M059J (cell line): ENCODE data around the gene GYG1. TPM values are rescaled to one million over a fixed set of nuclear protein-coding genes. Genes with fewer than 3 reads are reported as not detected.

Experiments
- total RNA-seq: library from RNA; depleted of rRNA; stranded (reverse); fragments of >200 nt; shearing (Covaris generic); gene quantifications from 2 replicates; pipeline ENCODE4 v1.2.3, GENCODE V29; 2014; rRNA removed

GYG1 gene
- total RNA-seq, 1 experiment from 2014 or later, result 30.8 TPM

Other genes starting within 250 kb of the GYG1 start
- not detected in 2 replicates for gene CPB1, start 163.7 kb upstream of the GYG1 start, total RNA-seq
- 0.17 and 0.30 TPM in 2 replicates for gene CPA3, start 126.2 kb upstream of the GYG1 start, total RNA-seq
- gene HLTF, start 95.0 kb downstream of the GYG1 start, total RNA-seq, result 87.9 and 110 TPM in 2 replicates
- gene HPS3, start 138.1 kb downstream of the GYG1 start, total RNA-seq, result 55.7 and 62.2 TPM in 2 replicates
- 2.7 and 3.4 TPM in 2 replicates for gene CP, start 230.3 kb downstream of the GYG1 start, total RNA-seq